Uterus (tissue), 2 donors: ENCODE measurements around the gene CASP10.

Experiments used
- CTCF ChIP-seq, 4 experiments: fragments of 200-600 bp in 2 of 4; fragments of 450-650 bp in 2 of 4; sonication (generic) in 2 of 4; IDR thresholded peaks; one replicate each; pipeline ENCODE4 v1.5.1; 2016 to 2019; ENCODE audit warnings: antibody characterized with exemption in 4 of 4, mild to moderate bottlenecking in 2 of 4, moderate library complexity in 1 of 4
- POLR2A ChIP-seq, 2 donors: fragments of 450-650 bp; IDR thresholded peaks; one replicate each; pipeline ENCODE4 v1.6.1; 2016; ENCODE audit warnings: antibody characterized with exemption in 2 of 2, mild to moderate bottlenecking in 1 of 2, moderate library complexity in 1 of 2

GRCh38 chr2:201228271-201228911 is 45.5 kb downstream of the CASP10 start:
- TF ChIP-seq CTCF (IDR thresholded peaks at IDR 0.05) (no peak), POLR2A (IDR thresholded peaks at IDR 0.05) (no peak)
